NCI-H345 (cell line): ENCODE data around the gene SCN2A.
"Not testable (repeated sequence)": the region's sequence is repeated elsewhere in the genome, so short reads cannot be mapped to it uniquely, and the experiment has no call there.

Experiments used
- DNase-seq: peaks from one replicate; lab custom pipeline; 2025; lab: John Stamatoyannopoulos, UW

Gene SCN2A

DNA sequence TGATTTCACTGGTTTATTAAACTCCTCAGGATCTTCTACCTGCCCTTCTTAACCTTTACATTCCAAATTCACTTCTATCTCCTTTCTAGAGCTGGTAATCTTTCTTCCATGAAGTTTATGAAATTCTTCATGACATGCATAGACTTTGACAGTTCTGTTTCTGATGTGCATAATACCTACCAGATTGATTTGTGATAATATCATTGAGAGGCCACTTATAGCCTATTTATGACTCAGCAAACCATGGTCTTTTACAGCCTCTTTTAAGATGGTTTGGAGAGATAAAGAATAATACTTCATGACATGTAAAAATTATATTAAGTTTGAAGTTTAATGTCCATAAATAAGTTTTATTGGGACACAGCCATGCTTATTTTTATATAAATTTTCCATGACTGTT lies 14.0 kb downstream of the SCN2A start:
- no peak for DNase-seq

DNA sequence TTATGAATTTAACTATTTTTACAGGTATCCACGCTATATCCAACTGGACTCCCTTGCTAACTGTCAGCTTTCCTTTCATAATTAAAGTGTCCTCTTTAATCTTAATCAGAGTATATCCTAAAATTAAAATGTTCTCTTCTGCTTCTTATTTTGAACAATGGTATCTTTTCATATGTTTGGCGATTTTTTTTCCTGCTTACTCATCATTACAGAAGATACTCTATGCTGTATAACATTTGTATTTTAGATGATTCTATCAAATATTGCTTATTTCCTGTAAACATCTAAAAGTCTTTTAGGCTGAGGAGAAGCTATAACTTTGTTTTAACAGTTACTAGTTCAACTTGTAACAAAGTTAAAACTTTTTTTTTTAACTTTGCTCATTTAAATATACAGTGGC lies 17.4 kb downstream of the SCN2A start:
- DNase-seq: no peak

- DNase-seq: not testable (repeated sequence)
These were observed 21.1 kb downstream of the SCN2A start for GRCh38 chr2:165260347-165260746.

GRCh38 chr2:165268754-165269153 lies 29.5 kb downstream of the SCN2A start:
- DNase-seq: no peak

DNA sequence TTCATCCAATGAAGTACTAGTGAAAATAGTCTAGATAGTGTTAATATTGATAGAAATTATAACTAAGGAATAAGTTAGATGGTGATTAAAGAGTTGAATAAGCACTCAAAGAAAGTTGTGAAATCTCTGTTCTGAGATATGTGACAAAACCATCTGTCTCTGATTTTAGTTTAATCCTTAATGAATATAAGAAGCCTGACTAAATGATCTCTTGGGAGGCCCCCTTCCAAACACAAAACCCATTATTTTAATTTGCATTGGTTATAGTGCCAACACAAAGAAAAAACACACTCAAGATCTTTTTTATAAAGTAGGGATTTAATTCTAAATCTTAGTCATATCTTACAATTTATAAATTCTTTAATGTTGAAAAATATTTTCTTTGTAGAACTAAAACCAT lies 34.0 kb downstream of the SCN2A start:
- DNase-seq: no peak

GRCh38 chr2:165274698-165275097 lies 35.5 kb downstream of the SCN2A start:
- no peak for DNase-seq

DNA sequence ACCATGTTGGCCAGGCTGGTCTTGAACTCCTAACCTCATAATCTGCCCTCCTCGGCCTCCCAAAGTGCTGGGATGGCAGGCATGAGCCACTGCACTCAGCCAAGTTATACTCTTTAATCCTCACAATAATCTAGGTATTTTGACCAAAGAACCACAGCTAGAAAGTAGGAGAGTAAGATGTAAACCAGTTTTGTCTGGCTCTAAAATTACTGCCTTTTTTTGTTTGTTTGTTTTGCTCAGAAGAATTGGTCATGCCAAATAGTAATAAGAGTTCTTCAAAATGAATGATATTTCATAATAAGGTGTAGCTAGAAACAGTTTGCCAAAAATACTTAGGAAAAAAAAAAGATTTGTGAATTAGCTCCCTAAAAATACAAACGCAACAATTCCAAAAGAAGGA lies 36.7 kb downstream of the SCN2A start:
- no peak for DNase-seq

DNA sequence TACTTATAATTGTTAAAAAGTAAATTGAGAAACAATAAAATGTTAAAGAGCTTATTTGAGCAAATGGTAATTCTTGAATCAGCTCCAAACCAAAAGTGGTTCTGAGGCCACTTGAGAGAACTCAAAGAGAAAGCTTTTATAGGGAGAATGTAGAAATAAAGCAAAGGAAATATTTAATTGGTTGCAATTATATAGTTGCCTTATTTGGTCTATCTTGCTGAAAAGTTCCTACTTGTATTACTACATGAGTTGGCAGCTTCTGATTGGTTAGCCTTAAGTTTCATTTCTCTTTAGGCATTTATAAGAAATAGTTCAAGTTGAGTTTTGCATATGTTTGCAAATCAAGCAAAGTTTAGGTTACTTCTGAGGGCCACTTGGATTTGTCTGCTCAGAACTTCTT lies 38.1 kb downstream of the SCN2A start:
- no peak for DNase-seq

- no peak for DNase-seq
These were observed 38.8 kb downstream of the SCN2A start for GRCh38 chr2:165277860-165278656.

DNA sequence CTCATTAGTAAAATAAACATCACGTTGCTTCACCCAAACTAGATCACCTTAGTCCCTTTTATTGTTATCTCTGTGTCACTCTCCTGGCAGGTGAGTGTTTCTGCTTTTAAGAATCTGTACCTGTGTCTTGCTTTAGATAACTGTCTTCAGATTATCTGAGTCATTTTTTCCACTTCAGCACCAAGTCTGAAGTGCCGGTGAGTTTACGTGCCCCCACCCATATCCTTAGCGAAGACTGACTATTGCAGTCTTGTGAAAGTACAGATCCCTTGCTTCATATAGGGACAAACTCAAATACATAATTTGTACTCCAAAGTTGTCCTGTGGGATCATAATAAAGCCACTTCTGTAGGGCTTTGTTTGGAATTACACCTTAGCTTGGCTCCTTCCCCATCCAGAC lies 41.1 kb downstream of the SCN2A start:
- DNase-seq: no peak

DNA sequence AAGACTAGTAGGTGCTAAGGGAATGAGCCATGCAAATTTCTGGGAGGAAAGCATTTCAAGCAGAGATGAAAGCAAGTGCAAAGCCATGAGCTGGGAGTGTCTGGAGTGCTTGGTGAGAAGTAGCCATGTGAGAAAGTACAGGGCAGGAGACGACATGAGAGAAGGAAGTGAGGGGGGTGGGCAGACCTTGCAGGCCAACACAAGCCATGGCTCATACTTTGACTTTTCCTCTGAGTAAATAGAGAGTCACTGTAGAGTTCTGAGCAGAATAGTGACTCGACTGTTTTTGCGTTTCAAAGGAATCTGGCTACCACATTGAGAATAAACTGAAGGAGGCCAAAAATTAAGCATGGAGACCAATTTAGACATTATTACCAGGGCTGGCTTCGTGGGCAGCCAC lies 42.2 kb downstream of the SCN2A start:
- DNase-seq: no peak

DNA sequence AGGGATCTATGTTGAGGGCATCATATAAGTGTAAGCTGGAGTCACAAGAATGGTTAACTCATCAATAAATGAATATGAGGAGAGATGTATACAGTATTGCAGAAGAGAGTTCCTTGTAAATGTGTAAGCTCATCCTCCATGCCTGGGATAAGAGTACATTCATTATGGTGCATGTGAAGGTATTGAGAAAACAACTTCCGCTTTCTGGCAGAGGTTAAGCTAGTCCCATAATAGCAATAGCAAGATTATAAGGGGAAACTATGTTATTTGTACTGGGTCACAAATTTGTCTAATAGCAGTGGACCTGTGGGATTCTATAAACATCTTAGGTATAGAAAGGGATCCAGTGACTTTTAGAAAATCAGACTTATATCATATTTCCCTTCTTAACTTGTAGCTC lies 44.1 kb downstream of the SCN2A start:
- no peak for DNase-seq

GRCh38 chr2:165287094-165287778 lies 48.0 kb downstream of the SCN2A start:
- no peak for DNase-seq

- no peak for DNase-seq
These were observed 49.9 kb downstream of the SCN2A start for GRCh38 chr2:165289069-165289468.

- DNase-seq: peak; percentile 91
These were observed 54.5 kb downstream of the SCN2A start for GRCh38 chr2:165293440-165294420.

DNA sequence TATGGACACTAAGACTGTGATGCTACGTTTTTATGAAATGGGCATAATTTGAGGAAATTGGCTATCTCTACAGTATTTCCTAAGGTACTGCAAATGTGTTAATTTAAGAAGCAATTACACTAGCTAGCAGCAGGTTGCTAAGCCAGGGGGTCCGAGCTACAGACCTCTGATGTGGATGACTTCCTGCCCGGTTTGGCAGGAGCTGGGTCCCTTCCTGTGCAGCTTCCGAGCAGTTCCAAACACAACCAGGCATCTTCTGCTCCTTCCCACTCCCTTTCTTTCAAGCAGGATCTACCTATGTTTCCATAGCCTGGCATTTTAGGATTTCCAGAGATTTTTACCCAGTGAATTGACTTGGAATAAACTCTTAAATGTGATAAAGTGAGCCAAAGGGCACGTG lies 55.7 kb downstream of the SCN2A start:
- DNase-seq: no peak

GRCh38 chr2:165295643-165296042 lies 56.4 kb downstream of the SCN2A start:
- DNase-seq: no peak

GRCh38 chr2:165305391-165306096 lies 66.3 kb downstream of the SCN2A start:
- DNase-seq: no peak

GRCh38 chr2:165307317-165307716 lies 68.1 kb downstream of the SCN2A start:
- no peak for DNase-seq

DNA sequence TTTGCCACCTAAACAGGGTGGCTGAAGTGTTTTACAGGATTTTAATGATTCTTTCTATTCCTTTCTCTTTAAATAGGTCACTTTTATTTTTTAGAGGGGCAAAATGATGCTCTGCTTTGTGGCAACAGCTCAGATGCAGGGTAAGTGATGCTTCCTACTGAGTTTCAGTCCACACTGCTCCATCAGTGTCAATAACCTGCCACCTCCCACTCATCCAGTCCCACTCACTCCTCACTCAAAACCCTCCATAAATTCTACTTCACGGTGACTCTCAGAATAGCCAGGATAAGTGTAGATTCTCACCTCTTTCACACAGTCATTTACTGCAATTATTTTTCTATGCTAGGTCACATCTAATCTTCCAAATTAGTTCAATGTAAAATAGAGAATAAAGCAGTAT lies 72.7 kb downstream of the SCN2A start:
- DNase-seq: no peak

- DNase-seq: no peak
These were observed 73.8 kb downstream of the SCN2A start for GRCh38 chr2:165312999-165313398.

DNA sequence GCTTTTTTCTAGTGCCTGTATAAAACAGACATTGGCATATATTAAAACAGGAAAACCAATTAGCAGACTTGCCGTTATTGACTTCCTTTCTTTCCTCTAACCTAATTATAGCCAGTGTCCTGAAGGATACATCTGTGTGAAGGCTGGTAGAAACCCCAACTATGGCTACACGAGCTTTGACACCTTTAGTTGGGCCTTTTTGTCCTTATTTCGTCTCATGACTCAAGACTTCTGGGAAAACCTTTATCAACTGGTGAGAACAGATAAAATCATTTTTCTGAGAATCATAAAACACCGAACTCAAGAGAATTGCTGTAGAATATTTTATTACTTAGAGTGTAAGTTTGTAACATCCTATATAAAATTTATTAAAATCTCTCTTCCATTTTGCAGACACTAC lies 74.3 kb downstream of the SCN2A start:
- no peak for DNase-seq
